Activated CD8-positive, alpha-beta memory T cell treated with anti-CD3 and anti-CD28 coated beads, Interleukin-2, amount 10 ng/mL, durations not matched to agents 7 days and 5 days (primary cell): ENCODE results near the gene HAVCR2. TPM values are rescaled to one million over a fixed set of nuclear protein-coding genes. Genes with fewer than 3 reads are reported as not detected.
"Not testable (repeated sequence)": the region's sequence is repeated elsewhere in the genome, so short reads cannot be mapped to it uniquely, and the experiment has no call there.

Experiments
- ATAC-seq: fragments of 150-1000 bp; cut with Tn5 transposase; one replicate; pipeline ENCODE4 v1.10.0; 2021; ENCODE audit warnings: moderate library complexity
- CTCF ChIA-PET: fragments of 350-600 bp; sonication (Branson Sonifier 250); formaldehyde crosslinking; loops from one replicate; lab custom pipeline; 2021; ENCODE audit warnings: antibody characterized with exemption; lab: Charles Lee
- DNase-seq: peaks from one replicate; pipeline ENCODE4 v3.0.0-alpha.2; 2020
- H3K27ac Mint-ChIP-seq: one replicate; pipeline ENCODE4 v1.8.0; 2021; ENCODE audit warnings: mild to moderate bottlenecking, mixed read lengths
- H3K27me3 Mint-ChIP-seq: one replicate; pipeline ENCODE4 v1.8.0; 2021; ENCODE audit warnings: mixed read lengths
- H3K36me3 Mint-ChIP-seq: one replicate; pipeline ENCODE4 v1.8.0; 2021; ENCODE audit warnings: mild to moderate bottlenecking, mixed read lengths
- H3K4me1 Mint-ChIP-seq: one replicate; pipeline ENCODE4 v1.8.0; 2021; ENCODE audit warnings: mixed read lengths
- H3K4me3 Mint-ChIP-seq: one replicate; pipeline ENCODE4 v1.8.0; 2021; ENCODE audit warnings: mild to moderate bottlenecking, moderate library complexity, mixed read lengths
- H3K9me3 Mint-ChIP-seq: one replicate; pipeline ENCODE4 v1.8.0; 2022; ENCODE audit warnings: low read depth, mixed read lengths
- total RNA-seq, 2 experiments: library from RNA; stranded (reverse); gene quantifications; one replicate each; pipeline ENCODE4 v1.2.3, GENCODE V29; 2021

HAVCR2 gene
- total RNA-seq, 2 experiments from 2014 or later: 51.9 to 108 TPM

DNA sequence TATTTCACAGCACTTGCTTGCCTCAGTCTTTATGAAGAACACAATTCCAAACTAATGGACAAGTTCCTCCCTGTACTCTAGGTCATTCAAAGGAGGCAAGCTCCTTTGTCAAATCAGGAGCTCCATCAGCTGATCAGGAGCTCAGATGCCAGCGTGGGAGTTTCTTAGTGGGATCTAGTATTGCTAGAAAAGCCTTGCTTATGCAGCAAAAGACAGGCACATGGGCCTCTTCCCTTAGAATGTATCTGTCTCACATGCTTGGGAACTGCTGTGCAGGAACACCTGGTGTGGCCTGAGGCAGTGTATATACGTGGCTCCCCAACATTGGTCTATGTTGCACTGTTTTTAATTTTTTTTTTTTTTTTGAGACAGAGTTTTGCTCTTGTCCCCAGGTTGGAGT is 28.6 kb downstream of the HAVCR2 start:
- Mint-ChIP-seq H3K4me3 (no peak overlapping the region), H3K36me3 (peaks cover 23% of the 10 kb centered on the region), H3K27me3 (no peaks in the 10 kb centered on the region), H3K9me3 (no peaks in the 10 kb centered on the region), H3K4me1 (peaks cover 21% of the 10 kb centered on the region), H3K27ac (no peak overlapping the region)
- CTCF ChIA-PET: interaction anchor here (1.0 kb wide), 1 partner anchor 15 kb away, joined by 3 read pairs; no protein-coding TSS in a partner anchor
- no peak for DNase-seq
- no peak for ATAC-seq

DNA sequence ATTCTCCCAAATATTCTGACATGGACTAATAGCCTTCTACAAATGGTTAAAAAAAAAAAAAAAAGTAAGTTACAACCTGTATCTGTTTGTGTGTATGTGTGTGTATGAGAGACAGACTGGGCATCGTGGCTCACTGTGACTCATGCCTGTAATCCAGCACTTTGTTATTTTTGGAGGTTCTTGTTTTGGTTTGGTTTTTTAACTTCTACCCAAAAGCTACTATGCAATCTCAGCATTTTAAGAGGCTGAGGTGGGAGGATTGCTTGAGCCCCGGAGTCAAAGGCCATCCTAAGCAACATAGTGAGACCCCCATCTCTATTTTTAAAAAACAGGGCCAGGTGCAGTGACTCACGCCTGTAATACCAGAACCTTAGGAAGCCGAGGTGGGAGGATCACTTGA is 32.3 kb downstream of the HAVCR2 start:
- CTCF ChIA-PET: interaction anchor here (1.0 kb wide), 1 partner anchor 69 kb away, joined by 3 read pairs; no protein-coding TSS in a partner anchor
- H3K27me3 Mint-ChIP-seq: no peaks in the 10 kb centered on the region
- H3K4me3 Mint-ChIP-seq: no peak overlapping the region
- H3K27ac Mint-ChIP-seq: no peak overlapping the region
- peaks cover 10% of the 10 kb centered on the region for H3K36me3 Mint-ChIP-seq
- DNase-seq (peak; percentile 56), ATAC-seq (peak; percentile 68)
- H3K4me1 Mint-ChIP-seq: peaks cover 52% of the 10 kb centered on the region
- peaks cover 3% of the 10 kb centered on the region for H3K9me3 Mint-ChIP-seq

DNA sequence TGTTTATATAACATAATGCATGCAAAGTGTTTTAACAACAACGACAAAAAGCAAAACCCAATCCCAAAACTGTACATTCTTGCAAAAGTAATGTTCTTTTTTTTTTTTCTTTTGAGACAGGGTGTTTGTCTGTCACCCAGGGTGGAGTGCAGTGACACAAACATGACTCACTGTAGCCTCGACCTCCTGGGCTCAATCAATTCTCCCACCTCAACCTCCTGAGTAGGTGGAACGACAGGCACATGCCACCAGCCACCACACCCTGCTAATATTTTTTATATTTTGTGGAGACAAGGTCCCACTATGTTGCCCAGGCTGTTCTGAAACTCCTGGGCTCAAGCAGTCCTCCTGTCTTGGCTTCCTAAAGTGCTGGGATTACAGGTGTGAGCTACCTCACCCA is 36.3 kb downstream of the HAVCR2 start:
- Mint-ChIP-seq H3K9me3 (peaks cover 3% of the 10 kb centered on the region), H3K27ac (peak overlapping the region; percentile 27), H3K4me3 (no peak overlapping the region), H3K27me3 (no peaks in the 10 kb centered on the region), H3K36me3 (peaks cover 9% of the 10 kb centered on the region), H3K4me1 (peaks cover 49% of the 10 kb centered on the region)
- ATAC-seq (peak; percentile 58), DNase-seq (peak; percentile 56)
- CTCF ChIA-PET: interaction anchor here (1.2 to 1.5 kb wide), 2 partner anchors 10 to 14 kb away, joined by 3 read pairs; partner anchors contain the start of gene HAVCR1

DNA sequence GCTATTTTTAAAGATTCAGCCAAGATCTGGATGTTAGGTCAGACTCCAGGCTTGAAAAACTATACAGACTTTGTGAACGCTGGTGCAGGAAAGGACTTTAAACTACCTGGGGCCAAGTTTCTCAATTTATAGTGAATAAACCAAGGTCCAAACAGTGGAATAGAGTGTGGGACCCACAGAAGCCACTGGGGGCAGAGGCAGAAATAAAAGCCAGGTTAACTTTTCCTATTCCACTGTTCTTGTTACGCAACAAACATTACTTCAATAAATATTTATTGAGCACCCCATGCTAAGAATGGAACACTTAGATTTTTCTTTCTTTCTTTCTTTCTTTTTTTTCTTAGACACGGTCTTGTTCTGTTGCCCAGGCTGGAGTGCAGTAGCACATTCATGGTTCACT is 38.9 kb downstream of the HAVCR2 start:
- CTCF ChIA-PET: no interaction called here
- Mint-ChIP-seq H3K27me3 (no peaks in the 10 kb centered on the region), H3K4me1 (peaks cover 34% of the 10 kb centered on the region), H3K36me3 (peaks cover 8% of the 10 kb centered on the region), H3K4me3 (no peak overlapping the region), H3K27ac (no peak overlapping the region), H3K9me3 (peaks cover 3% of the 10 kb centered on the region)
- DNase-seq: no peak
- no peak for ATAC-seq

DNA sequence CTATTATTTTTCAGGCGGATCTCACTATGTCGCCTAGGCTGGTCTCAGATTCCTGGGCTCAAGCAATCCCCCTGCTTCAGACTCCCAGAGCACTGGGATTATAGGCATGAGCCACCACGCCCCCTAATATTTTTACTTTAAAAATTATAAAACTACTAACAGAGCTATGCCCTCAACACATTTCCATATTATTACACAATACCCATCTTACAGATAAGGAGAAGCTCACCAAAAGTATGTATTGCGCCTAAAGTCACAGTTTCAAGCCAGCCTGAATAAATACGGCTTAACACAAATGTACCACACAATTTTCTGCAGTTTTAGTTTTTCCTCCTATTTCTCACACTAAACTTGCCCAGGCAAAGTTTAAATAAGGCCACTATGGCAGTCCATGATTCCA is 40.1 kb downstream of the HAVCR2 start:
- no peak for DNase-seq
- H3K9me3 Mint-ChIP-seq: no peaks in the 10 kb centered on the region
- H3K4me1 Mint-ChIP-seq: peaks cover 26% of the 10 kb centered on the region
- H3K27ac Mint-ChIP-seq: no peak overlapping the region
- ATAC-seq: no peak
- H3K27me3 Mint-ChIP-seq: no peaks in the 10 kb centered on the region
- CTCF ChIA-PET: no interaction called here
- no peak overlapping the region for H3K4me3 Mint-ChIP-seq
- peaks cover 5% of the 10 kb centered on the region for H3K36me3 Mint-ChIP-seq

DNA sequence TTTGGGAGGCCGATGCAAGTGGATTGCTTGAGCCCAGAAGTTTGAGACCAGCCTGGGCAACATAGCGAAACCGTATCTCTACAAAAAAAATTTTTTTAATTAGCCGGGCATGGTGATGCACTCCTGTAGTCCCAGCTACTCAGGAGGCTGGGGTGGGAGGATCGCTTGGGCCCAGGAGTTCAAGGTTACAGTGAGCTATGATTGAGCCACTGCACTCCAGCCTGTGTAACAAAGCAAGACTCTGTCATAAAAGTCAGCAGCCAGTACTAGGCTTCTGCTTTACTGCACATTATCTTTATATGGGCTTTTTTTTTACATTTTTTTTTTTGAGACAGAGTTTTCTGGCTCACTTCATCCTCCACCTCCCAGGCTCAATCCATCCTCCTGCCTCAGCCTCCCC is 40.5 kb downstream of the HAVCR2 start:
- H3K4me3 Mint-ChIP-seq: no peak overlapping the region
- peaks cover 23% of the 10 kb centered on the region for H3K4me1 Mint-ChIP-seq
- H3K36me3 Mint-ChIP-seq: peaks cover 5% of the 10 kb centered on the region
- CTCF ChIA-PET: no interaction called here
- H3K27me3 Mint-ChIP-seq: no peaks in the 10 kb centered on the region
- no peak overlapping the region for H3K27ac Mint-ChIP-seq
- ATAC-seq (no peak), DNase-seq (no peak)
- no peaks in the 10 kb centered on the region for H3K9me3 Mint-ChIP-seq

DNA sequence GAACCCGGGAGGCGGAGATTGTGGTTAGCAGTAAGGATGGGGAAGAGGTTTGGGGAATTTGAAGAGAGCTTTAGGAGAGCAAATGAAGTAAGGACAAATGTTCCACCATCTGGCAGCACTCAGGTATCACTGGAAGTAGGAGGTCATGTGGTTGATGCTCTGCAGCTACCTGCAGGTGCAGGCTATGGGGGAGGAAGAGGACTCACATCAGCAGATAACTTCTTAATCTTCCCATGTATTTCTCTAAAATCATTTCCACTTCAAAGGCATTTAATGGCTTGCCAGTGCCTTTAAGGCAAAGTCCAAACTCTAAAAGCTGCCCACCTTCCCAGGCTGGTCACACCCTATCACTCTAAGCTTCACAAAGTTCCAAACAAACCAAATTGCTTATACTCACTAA is 41.8 kb downstream of the HAVCR2 start:
- CTCF ChIA-PET: no interaction called here
- H3K4me1 Mint-ChIP-seq: peaks cover 11% of the 10 kb centered on the region
- H3K4me3 Mint-ChIP-seq: no peak overlapping the region
- no peaks in the 10 kb centered on the region for H3K27me3 Mint-ChIP-seq
- ATAC-seq (no peak), DNase-seq (no peak)
- peaks cover 8% of the 10 kb centered on the region for H3K36me3 Mint-ChIP-seq
- H3K9me3 Mint-ChIP-seq: no peaks in the 10 kb centered on the region
- no peak overlapping the region for H3K27ac Mint-ChIP-seq

DNA sequence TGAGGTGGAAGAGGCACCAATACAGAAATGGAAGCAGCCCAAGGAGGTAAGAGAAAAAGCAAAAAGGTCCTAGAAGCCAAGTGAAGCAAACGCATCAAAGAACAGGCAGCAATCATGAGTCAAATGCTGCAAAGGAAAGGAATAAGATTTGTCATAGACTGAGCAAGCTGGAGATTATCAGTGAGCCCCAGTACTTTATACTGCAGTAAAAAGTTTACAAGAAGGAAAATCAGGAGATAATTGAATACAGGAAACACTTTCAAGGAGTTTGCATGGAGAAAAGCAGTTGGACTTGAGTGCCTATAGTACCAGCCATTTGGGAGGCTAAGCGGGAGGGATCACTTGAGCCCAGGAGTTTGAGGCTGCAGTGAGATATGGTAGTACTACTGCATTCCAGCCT is 42.8 kb downstream of the HAVCR2 start:
- Mint-ChIP-seq H3K9me3 (no peaks in the 10 kb centered on the region), H3K4me1 (peaks cover 5% of the 10 kb centered on the region), H3K27me3 (no peaks in the 10 kb centered on the region), H3K27ac (no peak overlapping the region), H3K4me3 (no peak overlapping the region), H3K36me3 (peaks cover 8% of the 10 kb centered on the region)
- CTCF ChIA-PET: interaction anchor here (0.8 to 1.1 kb wide), 2 partner anchors 12 to 14 kb away, joined by 3 read pairs; no protein-coding TSS in a partner anchor
- no peak for DNase-seq
- no peak for ATAC-seq

DNA sequence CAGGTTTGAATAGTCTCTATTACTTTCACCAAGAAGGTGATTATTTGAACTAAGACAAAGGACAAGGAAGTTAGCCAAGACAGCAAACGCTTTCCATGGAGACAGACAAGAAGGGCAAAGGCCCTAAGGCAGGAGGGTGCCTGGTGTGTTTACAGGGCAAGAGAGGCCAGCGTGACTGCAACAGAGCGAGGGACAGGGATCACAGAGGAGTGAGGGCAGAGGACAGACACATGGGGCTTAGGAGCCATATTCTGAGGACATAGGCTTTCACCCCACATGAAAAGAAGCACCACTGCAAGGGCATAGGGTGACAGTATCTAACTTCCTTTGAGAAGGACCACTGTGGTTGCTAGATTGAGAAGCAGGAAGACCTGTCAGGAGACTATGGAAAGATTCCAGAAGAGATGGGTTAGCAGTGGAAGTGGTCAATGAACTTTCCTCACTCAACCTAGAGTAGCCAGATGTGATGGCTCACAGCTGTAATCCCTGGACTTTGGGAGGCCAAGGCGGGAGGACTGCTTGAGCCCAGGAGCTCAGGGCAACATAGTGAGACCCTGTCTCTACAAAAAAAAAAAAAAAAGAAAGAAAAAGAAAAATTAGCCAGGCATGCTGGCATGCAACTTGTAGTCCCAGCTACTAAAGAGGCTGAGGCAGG is 44.9 kb downstream of the HAVCR2 start:
- H3K4me3 Mint-ChIP-seq: no peak overlapping the region
- H3K9me3 Mint-ChIP-seq: no peaks in the 10 kb centered on the region
- no peaks in the 10 kb centered on the region for H3K27me3 Mint-ChIP-seq
- ATAC-seq (no peak), DNase-seq (no peak)
- CTCF ChIA-PET: interaction anchor here (1.0 kb wide), 1 partner anchor 8 kb away, joined by 3 read pairs; no protein-coding TSS in a partner anchor
- H3K27ac Mint-ChIP-seq: no peak overlapping the region
- peaks cover 8% of the 10 kb centered on the region for H3K36me3 Mint-ChIP-seq
- H3K4me1 Mint-ChIP-seq: peaks cover 5% of the 10 kb centered on the region

DNA sequence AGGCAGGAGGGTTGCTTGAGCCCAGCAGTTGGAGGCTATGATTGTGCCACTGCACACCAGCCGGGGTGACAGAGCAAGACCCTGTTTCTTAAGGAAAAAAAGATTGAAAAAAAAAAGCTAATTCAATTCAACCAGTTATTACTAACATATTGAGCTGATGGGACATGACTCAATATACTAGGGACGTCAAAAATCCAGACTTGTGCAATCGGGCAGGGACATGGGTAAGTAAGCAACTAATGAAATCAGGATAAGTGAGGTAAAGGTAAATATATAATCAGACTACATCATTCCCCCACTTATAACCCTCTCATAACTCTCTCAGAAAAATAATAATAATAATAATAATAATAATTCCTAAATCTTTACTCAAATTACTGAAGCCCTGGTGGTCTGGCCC is 49.0 kb downstream of the HAVCR2 start:
- H3K4me1 Mint-ChIP-seq: no peaks in the 10 kb centered on the region
- DNase-seq (no peak), ATAC-seq (no peak)
- no peaks in the 10 kb centered on the region for H3K27me3 Mint-ChIP-seq
- peaks cover 5% of the 10 kb centered on the region for H3K36me3 Mint-ChIP-seq
- no peak overlapping the region for H3K4me3 Mint-ChIP-seq
- H3K27ac Mint-ChIP-seq: no peak overlapping the region
- H3K9me3 Mint-ChIP-seq: no peaks in the 10 kb centered on the region
- CTCF ChIA-PET: interaction anchor here (1.3 kb wide), 1 partner anchor 73 kb away, joined by 4 read pairs; no protein-coding TSS in a partner anchor

DNA sequence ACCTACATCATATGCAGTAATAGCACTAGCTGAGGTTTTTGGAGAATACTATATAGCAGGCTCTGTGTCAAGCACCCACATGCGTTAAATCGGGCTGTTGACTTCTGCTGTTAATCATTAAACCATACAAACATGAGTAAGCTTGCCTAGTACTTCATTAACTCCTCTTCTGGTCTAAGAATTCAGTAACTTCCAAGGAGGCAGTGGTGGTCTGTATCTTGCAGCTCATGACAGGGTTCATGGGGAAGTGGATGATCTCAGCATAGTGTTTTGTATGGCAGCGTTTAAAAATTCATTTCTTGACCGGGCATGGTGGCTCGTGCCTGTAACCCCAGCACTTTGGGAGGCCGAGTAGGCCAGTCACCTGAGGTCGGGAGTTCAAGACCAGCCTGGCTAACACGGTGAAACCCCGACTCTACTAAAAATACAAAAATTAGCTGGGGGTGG is 49.7 kb downstream of the HAVCR2 start, which contains the start of gene HAVCR1:
Gene HAVCR1, minus strand, starts transcription at position 24 of the 447 bp plus-strand sequence. CDS start 1,173 bp downstream, outside the sequence.
- no peak for DNase-seq
- H3K27me3 Mint-ChIP-seq: no peaks in the 10 kb centered on the region
- H3K4me1 Mint-ChIP-seq: no peaks in the 10 kb centered on the region
- ATAC-seq: no peak
- no peaks in the 10 kb centered on the region for H3K9me3 Mint-ChIP-seq
- H3K27ac Mint-ChIP-seq: no peak within 1 kb of the TSS
- CTCF ChIA-PET: interaction anchor here (0.6 to 1.3 kb wide), 2 partner anchors 13 to 73 kb away, joined by 3 to 4 read pairs; no protein-coding TSS in a partner anchor
- peaks cover 3% of the 10 kb centered on the region for H3K36me3 Mint-ChIP-seq
- H3K4me3 Mint-ChIP-seq: no peak within 1 kb of the TSS

DNA sequence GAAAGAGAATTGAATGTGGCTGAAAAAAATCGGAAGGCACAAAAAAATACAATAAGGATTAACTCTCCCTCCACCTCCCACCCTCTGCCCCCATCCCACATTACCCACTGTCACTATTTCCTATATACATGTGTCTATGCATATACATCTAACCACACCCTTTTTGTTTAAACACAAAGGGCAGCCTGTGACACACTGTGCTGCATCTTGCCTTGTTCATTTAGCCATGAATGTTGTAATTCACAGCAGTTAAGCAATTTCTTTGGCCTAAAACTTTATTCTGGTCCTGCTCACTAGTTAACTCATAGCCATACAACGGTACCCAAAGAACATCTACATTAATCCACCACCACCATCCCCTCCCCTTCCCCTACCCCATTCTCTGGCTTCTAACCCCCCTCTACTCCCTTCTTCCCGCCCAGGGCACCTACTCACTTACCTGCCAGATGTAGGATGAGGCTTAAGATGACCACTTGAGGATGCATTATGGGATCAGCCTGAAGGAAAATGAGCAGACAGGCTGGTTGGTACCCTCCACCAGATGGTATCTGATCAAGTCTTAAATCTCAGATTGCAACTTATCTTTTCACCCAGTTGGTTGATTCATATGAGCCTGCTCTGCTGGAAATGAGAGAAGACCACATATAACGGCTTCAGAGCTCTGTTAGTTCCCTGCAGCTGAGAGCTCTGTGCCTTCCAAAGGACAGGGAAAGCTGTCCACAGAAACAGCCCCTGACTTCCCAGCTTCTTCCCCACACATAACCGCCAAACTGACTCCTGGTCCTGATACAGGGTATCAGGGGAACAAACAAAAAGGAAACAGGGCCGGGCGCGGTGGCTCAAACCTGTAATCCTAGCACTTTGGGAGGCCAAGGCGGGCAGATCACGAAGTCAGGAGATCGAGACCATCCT is 51.1 kb downstream of the HAVCR2 start:
- ATAC-seq (no peak), DNase-seq (no peak)
- CTCF ChIA-PET: no interaction called here
- Mint-ChIP-seq H3K4me3 (no peak overlapping the region), H3K27me3 (no peaks in the 10 kb centered on the region), H3K36me3 (peaks cover 3% of the 10 kb centered on the region), H3K9me3 (no peaks in the 10 kb centered on the region), H3K4me1 (no peaks in the 10 kb centered on the region), H3K27ac (no peak overlapping the region)

DNA sequence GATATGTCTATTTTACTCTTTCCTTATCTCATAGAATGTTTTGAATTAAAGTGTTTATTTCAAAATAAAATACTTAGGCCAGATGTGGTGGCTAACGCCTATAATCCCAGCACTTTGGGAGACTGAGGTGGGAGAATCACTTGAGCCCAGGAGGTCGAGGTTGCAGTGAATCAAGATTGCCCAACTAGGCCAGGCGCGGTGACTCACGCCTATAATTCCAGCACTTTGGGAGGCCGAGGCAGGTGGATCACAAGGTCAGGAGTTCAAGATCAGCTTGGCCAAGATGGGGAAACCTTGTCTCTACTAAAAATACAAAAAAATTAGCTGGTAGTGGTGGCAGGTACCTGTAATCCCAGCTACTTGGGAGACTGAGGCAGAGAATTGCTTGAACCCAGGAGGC is 52.0 kb downstream of the HAVCR2 start:
- H3K27ac Mint-ChIP-seq: not testable (repeated sequence)

More for the DNA sequence above, 52.0 kb downstream of the HAVCR2 start:
- DNase-seq, H3K4me1 Mint-ChIP-seq, H3K9me3 Mint-ChIP-seq, H3K36me3 Mint-ChIP-seq, CTCF ChIA-PET, H3K27me3 Mint-ChIP-seq, H3K4me3 Mint-ChIP-seq, ATAC-seq: not testable (repeated sequence)
